ENCODE results near the gene C4orf17. TPM values are rescaled to one million over a fixed set of nuclear protein-coding genes. Genes with fewer than 3 reads are reported as not detected.

Gene C4orf17
- total and polyA plus RNA-seq, 2 of the 8 experiments (the other 6 are each of a cell fraction or from before 2014, with no cell fraction given) = not detected

GRCh38 chr4:99483636-99484035, 27.2 kb upstream of the C4orf17 start:
- Histone ChIP-seq H3K14ac (ENCODE audit: insufficient read length) (no peak overlapping the region), H3K79me2 (ENCODE audit: control insufficient read depth in 1 of 2, insufficient read depth in 2 of 2, low read length in 2 of 2) (no peaks in the 10 kb centered on the region), H4K20me1 (replicated peaks in 1 of 2; ENCODE audit: control insufficient read depth in 1 of 2, insufficient read depth in 2 of 2, low read length in 2 of 2) (no peaks in the 10 kb centered on the region), H3K4ac (replicated peaks; ENCODE audit: insufficient read length, low read depth, low read length) (no peak overlapping the region), H2AK5ac (ENCODE audit: low read depth, low read length) (no peak overlapping the region), H3K27me3 (replicated peaks in 1 of 4; ENCODE audit: control insufficient read depth in 3 of 4, extremely low read depth in 1 of 4, insufficient read depth in 3 of 4, low read length in 3 of 4) (no peaks in the 10 kb centered on the region), H3K79me1 (ENCODE audit: low read depth, low read length) (no peaks in the 10 kb centered on the region), H2BK5ac (ENCODE audit: low read depth, low read length) (no peak overlapping the region), H2BK20ac (ENCODE audit: low read length) (no peak overlapping the region), H4K8ac (ENCODE audit: extremely low read depth, insufficient read depth, low read length) (no peak overlapping the region), H2BK12ac (ENCODE audit: low read depth, low read length) (no peak overlapping the region), H3K4me2 (ENCODE audit: insufficient read depth in 1 of 2, low read depth in 2 of 2, low read length in 2 of 2) (no peak overlapping the region), H2BK120ac (replicated peaks; ENCODE audit: low read depth, low read length) (no peak overlapping the region), H3K23me2 (ENCODE audit: low read depth, low read length) (no peaks in the 10 kb centered on the region), H3K9me3 (ENCODE audit: insufficient read depth in 2 of 2, low read depth in 1 of 2, low read length in 1 of 2) (peaks cover 28 to 31% of the 10 kb centered on the region in 2 experiments), H3K4me1 (replicated peaks in 1 of 4; ENCODE audit: control insufficient read depth in 3 of 4, insufficient read depth in 4 of 4, low read length in 3 of 4) (no peaks in the 10 kb centered on the region), H2BK15ac (ENCODE audit: low read length) (no peak overlapping the region), H3K23ac (ENCODE audit: insufficient read length) (no peak overlapping the region), H3K36me3 (ENCODE audit: control insufficient read depth in 2 of 4, insufficient read depth in 4 of 4, low read length in 3 of 4) (no peaks in the 10 kb centered on the region; a peak in 1 of 8 replicates), H4K5ac (ENCODE audit: insufficient read length, low read depth, low read length) (no peak overlapping the region), H4K91ac (replicated peaks; ENCODE audit: insufficient read length, low read length) (no peak overlapping the region), H3K56ac (replicated peaks; ENCODE audit: insufficient read length, low read depth, low read length) (no peak overlapping the region), H2AFZ (ENCODE audit: low read length) (no peak overlapping the region), H3K18ac (ENCODE audit: extremely low read depth, low read length) (no peak overlapping the region), H3K4me3 (ENCODE audit: extremely low read depth in 1 of 4, insufficient read depth in 2 of 4, low read depth in 3 of 4, low read length in 4 of 4) (no peak overlapping the region), H3K9ac (replicated peaks in 1 of 4; ENCODE audit: extremely low read depth in 1 of 4, low read depth in 3 of 4, low read length in 3 of 4) (no peak overlapping the region), H3K27ac (ENCODE audit: low read depth, low read length) (no peak overlapping the region)
- WGBS, 2 experiments (ENCODE audit: extremely low coverage in 1 of 2, insufficient coverage in 1 of 2, insufficient read length in 1 of 2, insufficient replicate concordance in 2 of 2, low coverage in 1 of 2, low lambda C conversion rate in 2 of 2, missing lambda C conversion rate in 1 of 2) = 75% methylated on average over 1 of the region's 1 CpG; no CpG with 5 or more reads in 1 of the 2 experiments
- FAIRE-seq = no peak
- no peak for DNase-seq (ENCODE audit: low read depth in 1 of 2, low spot score in 2 of 2)
- ChIA-PET CTCF (ENCODE audit: partially characterized antibody) (interaction anchor here (0.6 to 1.6 kb wide), 3 partner anchors 10 to 67 kb away, joined by 4 to 5 read pairs (median 4); no protein-coding TSS in a partner anchor), POLR2A (ENCODE audit: partially characterized antibody) (no interaction called here)
- TF ChIP-seq YY1 (IDR thresholded peaks at IDR 0.05; ENCODE audit: low read depth, low read length) (no peak), USF2 (IDR thresholded peaks at IDR 0.05; ENCODE audit: low read length) (no peak), SP2 (IDR thresholded peaks at IDR 0.05; ENCODE audit: low read length) (no peak), SUZ12 (IDR thresholded peaks at IDR 0.05; ENCODE audit: low read length) (no peak), CTBP2 (IDR thresholded peaks at IDR 0.05; ENCODE audit: borderline replicate concordance, insufficient read depth, insufficient read length, low read length) (no peak), TCF12 (IDR thresholded peaks at IDR 0.05; ENCODE audit: low read depth, low read length) (no peak), CREB1 (IDR thresholded peaks at IDR 0.05) (no peak), EZH2 (IDR thresholded peaks at IDR 0.05; ENCODE audit: low read depth, low read length, severe bottlenecking) (no peak), CEBPB (IDR thresholded peaks at IDR 0.05; ENCODE audit: low read depth, low read length) (no peak), RFX5 (IDR thresholded peaks at IDR 0.05; ENCODE audit: borderline replicate concordance, low read depth, low read length) (no peak)

Data from H1 (cell line).